Rectal smooth muscle tissue (tissue), 1 donor: ENCODE measurements around the gene MUC5AC.

Source experiments
- H3K27ac ChIP-seq: one replicate; pipeline ENCODE4 v1.7.0; 2013; ENCODE audit warnings: low read depth, low read length, inconsistent platforms
- H3K27me3 ChIP-seq: one replicate; pipeline ENCODE4 v1.7.0; 2013; ENCODE audit warnings: low read length; ENCODE audit not compliant: control insufficient read depth, insufficient read depth
- H3K36me3 ChIP-seq: one replicate; pipeline ENCODE4 v1.7.0; 2013; ENCODE audit warnings: low read length; ENCODE audit not compliant: control insufficient read depth, insufficient read depth
- H3K4me1 ChIP-seq: one replicate; pipeline ENCODE4 v1.7.0; 2013; ENCODE audit warnings: low read length; ENCODE audit not compliant: control insufficient read depth, insufficient read depth
- H3K4me3 ChIP-seq: one replicate; pipeline ENCODE4 v1.7.0; 2013; ENCODE audit warnings: low read length
- H3K9ac ChIP-seq: one replicate; pipeline ENCODE4 v1.7.0; 2013; ENCODE audit warnings: low read length

Gene MUC5AC

GRCh38 chr11:1224491-1225385 is 67.0 kb downstream of the MUC5AC start:
- Histone ChIP-seq H3K27ac (no peak overlapping the region), H3K36me3 (no peaks in the 10 kb centered on the region), H3K4me3 (no peak overlapping the region), H3K27me3 (peaks cover 2% of the 10 kb centered on the region), H3K9ac (no peak overlapping the region), H3K4me1 (no peaks in the 10 kb centered on the region)

- Histone ChIP-seq H3K27me3 (peaks cover 5% of the 10 kb centered on the region), H3K36me3 (no peaks in the 10 kb centered on the region), H3K9ac (no peak overlapping the region), H3K27ac (no peak overlapping the region), H3K4me1 (no peaks in the 10 kb centered on the region), H3K4me3 (no peak overlapping the region)
These were observed 67.9 kb downstream of the MUC5AC start for GRCh38 chr11:1225386-1226225.

GRCh38 chr11:1226226-1226985 is 68.7 kb downstream of the MUC5AC start:
- H3K27me3 ChIP-seq: peaks cover 5% of the 10 kb centered on the region
- H3K9ac ChIP-seq: no peak overlapping the region
- H3K4me1 ChIP-seq: no peaks in the 10 kb centered on the region
- H3K4me3 ChIP-seq: no peak overlapping the region
- no peaks in the 10 kb centered on the region for H3K36me3 ChIP-seq
- H3K27ac ChIP-seq: no peak overlapping the region

DNA sequence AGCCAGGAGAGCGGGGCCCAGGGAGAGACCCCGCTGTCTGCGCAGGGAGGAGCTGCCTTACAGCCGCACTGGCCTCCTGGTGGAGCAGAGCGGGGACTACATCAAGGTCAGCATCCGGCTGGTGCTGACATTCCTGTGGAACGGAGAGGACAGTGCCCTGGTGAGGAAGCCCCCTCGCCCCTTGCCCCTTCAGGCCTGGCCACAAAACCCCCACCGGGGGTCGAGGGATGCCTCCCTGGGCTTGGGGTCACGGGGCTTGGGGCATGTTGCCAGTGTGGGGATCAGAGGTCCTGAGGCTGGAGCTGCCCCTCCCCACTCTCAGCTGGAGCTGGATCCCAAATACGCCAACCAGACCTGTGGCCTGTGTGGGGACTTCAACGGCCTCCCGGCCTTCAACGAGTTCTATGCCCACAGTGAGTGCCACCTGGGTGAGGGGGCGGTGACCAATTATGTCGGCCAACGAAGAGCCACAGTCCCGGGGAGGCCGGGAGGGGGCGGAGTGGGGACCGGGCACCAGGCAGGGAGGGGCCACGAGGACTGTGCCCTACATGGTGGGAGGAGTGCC is 69.3 kb downstream of the MUC5AC start:
- Histone ChIP-seq H3K36me3 (no peaks in the 10 kb centered on the region), H3K27me3 (peaks cover 5% of the 10 kb centered on the region), H3K4me1 (no peaks in the 10 kb centered on the region), H3K27ac (no peak overlapping the region), H3K9ac (no peak overlapping the region), H3K4me3 (no peak overlapping the region)

DNA sequence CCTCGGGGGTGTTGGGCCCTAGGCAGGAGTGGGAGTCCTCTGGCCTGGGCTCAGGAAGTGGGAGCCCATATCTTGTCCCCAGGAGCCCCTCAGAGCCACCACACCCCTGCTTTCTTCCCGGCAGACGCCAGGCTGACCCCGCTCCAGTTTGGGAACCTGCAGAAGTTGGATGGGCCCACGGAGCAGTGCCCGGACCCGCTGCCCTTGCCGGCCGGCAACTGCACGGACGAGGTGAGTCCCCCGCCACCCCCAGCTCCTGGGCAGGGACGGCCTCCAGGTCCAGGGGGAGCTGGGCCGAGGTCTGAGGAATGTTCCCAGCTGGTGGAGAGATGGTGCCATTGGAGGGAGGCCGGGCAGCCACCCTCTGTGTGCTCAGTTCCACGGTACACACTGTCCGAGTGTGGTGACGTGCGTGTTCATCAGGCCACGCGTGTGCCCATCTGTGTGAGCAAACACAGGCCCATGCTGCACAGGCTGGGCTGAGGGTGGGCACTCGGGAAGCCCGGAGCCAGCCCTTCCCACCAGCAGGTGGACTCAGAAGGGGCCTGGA is 69.9 kb downstream of the MUC5AC start:
- Histone ChIP-seq H3K9ac (no peak overlapping the region), H3K4me1 (no peaks in the 10 kb centered on the region), H3K27ac (no peak overlapping the region), H3K36me3 (no peaks in the 10 kb centered on the region), H3K27me3 (peaks cover 2% of the 10 kb centered on the region), H3K4me3 (no peak overlapping the region)

GRCh38 chr11:1228101-1228821 is 70.5 kb downstream of the MUC5AC start:
- no peak overlapping the region for H3K27ac ChIP-seq
- H3K4me1 ChIP-seq: no peaks in the 10 kb centered on the region
- H3K9ac ChIP-seq: no peak overlapping the region
- H3K4me3 ChIP-seq: no peak overlapping the region
- H3K36me3 ChIP-seq: no peaks in the 10 kb centered on the region
- H3K27me3 ChIP-seq: peaks cover 2% of the 10 kb centered on the region

DNA sequence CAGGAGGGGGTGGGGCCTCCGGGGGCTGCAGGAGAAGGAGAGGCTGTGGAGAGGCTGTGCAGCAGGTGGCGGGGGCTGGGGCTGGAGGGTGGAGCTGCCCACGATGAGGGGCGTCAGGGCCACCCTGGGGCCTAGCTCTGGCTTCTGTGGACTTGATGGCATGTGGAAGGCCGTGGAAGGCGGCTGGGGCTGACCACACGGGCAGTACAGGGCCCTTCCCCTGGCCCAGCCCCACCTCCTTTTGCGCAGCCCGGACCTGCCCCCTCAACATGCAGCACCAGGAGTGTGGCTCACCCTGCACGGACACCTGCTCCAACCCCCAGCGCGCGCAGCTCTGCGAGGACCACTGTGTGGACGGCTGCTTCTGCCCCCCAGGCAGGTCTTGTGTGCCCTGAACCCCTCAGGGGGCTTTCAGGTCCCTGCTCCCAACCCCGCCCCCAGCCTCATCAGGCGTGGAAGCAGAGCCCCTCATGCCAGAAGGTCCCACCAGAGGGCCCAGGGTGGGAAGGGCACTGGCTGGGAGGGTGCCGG is 71.2 kb downstream of the MUC5AC start:
- no peak overlapping the region for H3K4me3 ChIP-seq
- no peaks in the 10 kb centered on the region for H3K36me3 ChIP-seq
- H3K27ac ChIP-seq: no peak overlapping the region
- H3K27me3 ChIP-seq: peaks cover 2% of the 10 kb centered on the region
- no peak overlapping the region for H3K9ac ChIP-seq
- no peaks in the 10 kb centered on the region for H3K4me1 ChIP-seq

DNA sequence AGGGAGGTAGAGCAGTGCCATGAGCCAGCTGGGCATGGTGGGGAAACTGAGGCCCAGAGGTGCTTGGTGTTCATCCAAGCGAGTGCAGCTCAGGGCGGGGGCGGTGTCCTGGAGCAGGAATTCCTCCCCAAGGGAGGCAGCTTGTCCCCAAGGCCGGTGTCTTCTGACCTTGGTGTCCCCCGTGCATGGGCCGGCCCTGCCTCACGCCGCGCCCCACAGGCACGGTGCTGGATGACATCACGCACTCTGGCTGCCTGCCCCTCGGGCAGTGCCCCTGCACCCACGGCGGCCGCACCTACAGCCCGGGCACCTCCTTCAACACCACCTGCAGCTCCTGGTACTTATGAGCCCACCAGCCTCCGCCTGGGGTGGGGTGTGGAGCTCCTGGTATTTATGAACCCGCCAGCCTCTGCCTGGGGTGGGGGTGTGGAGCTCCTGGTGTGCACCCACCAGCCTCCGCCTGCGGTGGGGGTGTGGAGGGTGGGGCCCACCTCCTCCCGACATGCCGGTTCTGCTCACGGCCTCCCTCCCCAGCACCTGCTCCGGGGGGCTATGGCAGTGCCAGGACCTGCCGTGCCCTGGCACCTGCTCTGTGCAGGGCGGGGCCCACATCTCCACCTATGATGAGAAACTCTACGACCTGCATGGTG is 71.8 kb downstream of the MUC5AC start:
- H3K36me3 ChIP-seq: no peaks in the 10 kb centered on the region
- H3K4me3 ChIP-seq: no peak overlapping the region
- H3K27ac ChIP-seq: no peak overlapping the region
- H3K9ac ChIP-seq: no peak overlapping the region
- H3K27me3 ChIP-seq: peaks cover 2% of the 10 kb centered on the region
- H3K4me1 ChIP-seq: no peaks in the 10 kb centered on the region

GRCh38 chr11:1230121-1230455 is 72.3 kb downstream of the MUC5AC start:
- H3K4me3 ChIP-seq: no peak overlapping the region
- H3K4me1 ChIP-seq: no peaks in the 10 kb centered on the region
- no peak overlapping the region for H3K9ac ChIP-seq
- peaks cover 2% of the 10 kb centered on the region for H3K27me3 ChIP-seq
- no peaks in the 10 kb centered on the region for H3K36me3 ChIP-seq
- H3K27ac ChIP-seq: no peak overlapping the region

DNA sequence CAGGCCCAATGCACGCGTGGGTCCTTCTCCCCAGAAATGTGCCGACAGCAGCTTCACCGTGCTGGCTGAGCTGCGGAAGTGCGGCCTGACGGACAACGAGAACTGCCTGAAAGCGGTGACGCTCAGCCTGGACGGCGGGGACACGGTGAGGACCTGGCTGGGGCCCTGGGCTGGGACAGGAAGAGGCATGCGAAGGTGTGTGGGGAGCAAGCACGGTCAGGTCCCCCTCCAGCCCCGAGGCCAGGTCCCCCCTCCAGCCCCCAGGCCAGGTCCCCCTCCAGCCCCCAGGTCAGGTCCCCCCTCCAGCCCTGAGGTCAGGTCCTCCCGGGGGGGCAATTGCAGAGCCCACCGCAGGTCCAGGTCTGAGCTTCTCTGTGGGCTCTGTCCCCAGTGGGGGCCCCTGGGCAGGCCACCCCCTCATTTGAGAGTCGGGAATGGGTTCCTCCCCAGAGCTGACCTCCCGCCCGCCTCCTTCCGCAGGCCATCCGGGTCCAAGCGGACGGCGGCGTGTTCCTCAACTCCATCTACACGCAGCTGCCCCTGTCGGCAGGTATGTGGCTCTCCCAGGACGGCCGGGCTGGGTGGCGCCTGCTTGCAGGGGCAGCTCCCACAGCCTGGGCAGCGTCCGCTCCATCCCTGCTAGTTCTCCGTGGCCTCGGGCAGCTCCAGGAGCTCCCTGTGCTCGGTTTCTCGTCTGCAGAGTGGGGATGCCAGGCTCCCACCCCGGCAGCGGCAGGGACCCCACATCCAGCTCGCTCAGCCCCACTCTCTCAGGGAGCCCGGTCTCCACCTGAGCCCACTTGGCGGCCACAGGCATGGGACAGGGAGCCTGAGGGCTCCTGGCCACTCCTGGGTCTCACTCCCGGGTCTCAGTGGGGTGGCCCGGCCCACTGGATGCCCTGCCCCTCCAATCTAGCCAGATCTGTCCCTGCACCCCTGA is 73.0 kb downstream of the MUC5AC start:
- Histone ChIP-seq H3K4me1 (no peaks in the 10 kb centered on the region), H3K36me3 (no peaks in the 10 kb centered on the region), H3K9ac (no peak overlapping the region), H3K27me3 (peaks cover 2% of the 10 kb centered on the region), H3K4me3 (no peak overlapping the region), H3K27ac (no peak overlapping the region)
